ENCODE results near the gene MBP. TPM values are rescaled to one million over a fixed set of nuclear protein-coding genes. Genes with fewer than 3 reads are reported as not detected.
A peak's percentile ranks its signal among the peaks of the same experiment; 100 is the strongest.

Gene MBP
- total RNA-seq, 1 donor from 2014 or later: 14.5 TPM

- no peak overlapping the region for H3K4me3 Mint-ChIP-seq
- H3K9me3 Mint-ChIP-seq: no peaks in the 10 kb centered on the region
- peaks cover 18% of the 10 kb centered on the region for H3K4me1 Mint-ChIP-seq (ENCODE audit: unreplicated experiment)
- no peaks in the 10 kb centered on the region for H3K36me3 Mint-ChIP-seq
- DNase-seq (ENCODE audit: extremely low spot score, unreplicated experiment): no peak
- no peaks in the 10 kb centered on the region for H3K27me3 Mint-ChIP-seq
- no peak for TF ChIP-seq CTCF (conservative IDR thresholded peaks at IDR 0.05)
- peak overlapping the region; percentile 78 for H3K27ac Mint-ChIP-seq
Measured at GRCh38 chr18:77115192-77115953, 17.2 kb downstream of the MBP start.

GRCh38 chr18:77114415-77115191, 18.0 kb downstream of the MBP start:
- Mint-ChIP-seq H3K36me3 (no peaks in the 10 kb centered on the region), H3K27ac (peak overlapping the region; percentile 78), H3K27me3 (no peaks in the 10 kb centered on the region), H3K4me1 (ENCODE audit: unreplicated experiment) (peaks cover 19% of the 10 kb centered on the region), H3K9me3 (no peaks in the 10 kb centered on the region), H3K4me3 (no peak overlapping the region)
- TF ChIP-seq CTCF (conservative IDR thresholded peaks at IDR 0.05): no peak
- DNase-seq (ENCODE audit: extremely low spot score, unreplicated experiment): no peak

GRCh38 chr18:77114152-77114414, 18.5 kb downstream of the MBP start:
- H3K9me3 Mint-ChIP-seq: no peaks in the 10 kb centered on the region
- peaks cover 24% of the 10 kb centered on the region for H3K4me1 Mint-ChIP-seq (ENCODE audit: unreplicated experiment)
- H3K4me3 Mint-ChIP-seq: no peak overlapping the region
- H3K27me3 Mint-ChIP-seq: no peaks in the 10 kb centered on the region
- no peak for TF ChIP-seq CTCF (conservative IDR thresholded peaks at IDR 0.05)
- peak overlapping the region; percentile 78 for H3K27ac Mint-ChIP-seq
- no peak for DNase-seq (ENCODE audit: extremely low spot score, unreplicated experiment)
- no peaks in the 10 kb centered on the region for H3K36me3 Mint-ChIP-seq

- Mint-ChIP-seq H3K27me3 (no peaks in the 10 kb centered on the region), H3K4me1 (ENCODE audit: unreplicated experiment) (peaks cover 27% of the 10 kb centered on the region), H3K36me3 (no peaks in the 10 kb centered on the region), H3K27ac (peak overlapping the region; percentile 78), H3K4me3 (no peak overlapping the region), H3K9me3 (no peaks in the 10 kb centered on the region)
- no peak for DNase-seq (ENCODE audit: extremely low spot score, unreplicated experiment)
- TF ChIP-seq CTCF (conservative IDR thresholded peaks at IDR 0.05): no peak
Measured at GRCh38 chr18:77113361-77114151, 19.0 kb downstream of the MBP start.

GRCh38 chr18:77112747-77113092, 19.9 kb downstream of the MBP start:
- no peak overlapping the region for H3K4me3 Mint-ChIP-seq
- no peaks in the 10 kb centered on the region for H3K27me3 Mint-ChIP-seq
- no peak for TF ChIP-seq CTCF (conservative IDR thresholded peaks at IDR 0.05)
- peaks cover 33% of the 10 kb centered on the region for H3K4me1 Mint-ChIP-seq (ENCODE audit: unreplicated experiment)
- H3K9me3 Mint-ChIP-seq: no peaks in the 10 kb centered on the region
- DNase-seq (ENCODE audit: extremely low spot score, unreplicated experiment): no peak
- no peak overlapping the region for H3K27ac Mint-ChIP-seq
- H3K36me3 Mint-ChIP-seq: no peaks in the 10 kb centered on the region
